ENCODE results near the gene C8G.

GRCh38 chr9:136965771-136966484 lies 20.9 kb downstream of the C8G start:
- TF ChIP-seq EZH2 (IDR thresholded peaks at IDR 0.05; ENCODE audit: low read depth, low read length, severe bottlenecking) = no peak
- no peak for TF ChIP-seq SIN3A (conservative IDR thresholded peaks at IDR 0.05 in 1 of 2, IDR thresholded peaks at IDR 0.05 in 1 of 2; ENCODE audit: low read depth in 1 of 2, low read length in 2 of 2)
- TF ChIP-seq POLR2A (IDR thresholded peaks at IDR 0.05; ENCODE audit: control extremely low read depth in 1 of 2, low read depth in 2 of 2, low read length in 2 of 2) = no peak
- no peak for TF ChIP-seq YY1 (IDR thresholded peaks at IDR 0.05; ENCODE audit: low read depth, low read length)
